Left lung (tissue), 10 donors: ENCODE measurements around the gene BRS3. TPM values are rescaled to one million over a fixed set of nuclear protein-coding genes. Genes with fewer than 3 reads are reported as not detected.

Experiments used
- ATAC-seq: fragments of 200-7000 bp; cut with Tn5 transposase; one replicate; pipeline ENCODE4 v1.9.1; 2020; ENCODE audit warnings: moderate library complexity
- DNase-seq, 4 donors: peaks; one replicate each; pipeline ENCODE4 v3.0.0-alpha.2; 2013 to 2020
- H3K27ac ChIP-seq, 2 donors: fragments of 200-600 bp; sonication (generic) in 1 of 2; one replicate each; pipeline versions ENCODE4 v1.5.0 to v1.8.0; 2020 to 2021
- H3K27me3 ChIP-seq, 2 donors: fragments of 200-600 bp; sonication (generic) in 1 of 2; one replicate each; pipeline versions ENCODE4 v1.5.0 to v1.8.0; 2020 to 2021
- H3K36me3 ChIP-seq, 2 donors: fragments of 200-600 bp; sonication (generic) in 1 of 2; one replicate each; pipeline versions ENCODE4 v1.5.0 to v1.8.0; 2020 to 2021
- H3K4me1 ChIP-seq, 2 donors: fragments of 200-600 bp; one replicate each; pipeline ENCODE4 v1.8.0; 2021
- H3K4me3 ChIP-seq, 2 donors: fragments of 200-600 bp; sonication (generic) in 1 of 2; one replicate each; pipeline versions ENCODE4 v1.5.0 to v1.8.0; 2020 to 2021; ENCODE audit warnings: mild to moderate bottlenecking in 1 of 2
- H3K9me3 ChIP-seq, 2 donors: fragments of 200-600 bp; sonication (generic) in 1 of 2; one replicate each; pipeline versions ENCODE4 v1.5.0 to v1.8.0; 2020 to 2021
- CTCF ChIP-seq, 2 donors: fragments of 200-600 bp; sonication (generic) in 1 of 2; IDR thresholded peaks; one replicate each; pipeline versions ENCODE4 v1.5.0 to v1.8.0; 2021; ENCODE audit warnings: antibody characterized with exemption in 2 of 2
- intact Hi-C, 2 donors: fragments of 100-400 bp; cut with DNase I; formaldehyde crosslinking; loops; one replicate each; pipeline versions ENCODE4 v1.11.2 to v1.14.2; 2022
- polyA plus RNA-seq, 6 donors: library from polyadenylated mRNA; unstranded; fragments of 120-200 nt; gene quantifications; one replicate each; pipeline ENCODE4 v1.2.1, GENCODE V29; 2013; ENCODE audit not compliant: insufficient read length in 6 of 6
- total RNA-seq, 2 donors: library from RNA; stranded (reverse); fragmentation: NEBNext Ultra II Directional; extraction: Animal tissue kit (Norgen Biotek cat#: 25700); gene quantifications; one replicate each; pipeline ENCODE4 v1.2.1, GENCODE V29; 2021
- donor health status: DM: no; HTN: yes; CAD: no.
- donor health status: DM: no; HTN: no; CAD: no.

BRS3 gene
- total and polyA plus RNA-seq, 8 donors: 0.08 TPM; not detected in 7

GRCh38 chrX:136491832-136492231, 4.1 kb downstream of the BRS3 start:
- no peak overlapping the region for H3K4me3 ChIP-seq
- no peak for ATAC-seq
- peaks cover 12 to 21% of the 10 kb centered on the region in 2 donors for H3K27me3 ChIP-seq
- H3K9me3 ChIP-seq: no peaks in the 10 kb centered on the region
- intact Hi-C loops: no loop called here
- DNase-seq: no peak
- H3K36me3 ChIP-seq: no peaks in the 10 kb centered on the region
- TF ChIP-seq CTCF (IDR thresholded peaks at IDR 0.05): no peak
- no peak overlapping the region for H3K27ac ChIP-seq
- H3K4me1 ChIP-seq: no peaks in the 10 kb centered on the region

GRCh38 chrX:136493011-136493410, 5.3 kb downstream of the BRS3 start:
- intact Hi-C loops: no loop called here

GRCh38 chrX:136495043-136495442, 7.3 kb downstream of the BRS3 start:
- H3K36me3 ChIP-seq: no peaks in the 10 kb centered on the region

More at GRCh38 chrX:136493011-136493410, 5.3 kb downstream of the BRS3 start:
- Histone ChIP-seq H3K36me3 (no peaks in the 10 kb centered on the region), H3K27ac (no peak overlapping the region), H3K27me3 (peaks cover 12 to 21% of the 10 kb centered on the region in 2 donors), H3K4me1 (no peaks in the 10 kb centered on the region), H3K4me3 (no peak overlapping the region), H3K9me3 (no peaks in the 10 kb centered on the region)
- TF ChIP-seq CTCF (IDR thresholded peaks at IDR 0.05): no peak
- ATAC-seq (no peak), DNase-seq (no peak)

GRCh38 chrX:136496186-136496763, 8.5 kb downstream of the BRS3 start:
- Histone ChIP-seq H3K36me3 (peaks cover 0 to 7% of the 10 kb centered on the region in 2 donors), H3K9me3 (no peaks in the 10 kb centered on the region), H3K4me1 (peaks cover 0 to 14% of the 10 kb centered on the region in 2 donors), H3K4me3 (peak overlapping the region; percentile 55 to 63), H3K27ac (peak overlapping the region; percentile 91 to 93), H3K27me3 (peaks cover 2 to 6% of the 10 kb centered on the region in 2 donors)
- no peak for ATAC-seq
- no peak for TF ChIP-seq CTCF (IDR thresholded peaks at IDR 0.05)
- intact Hi-C loops: no loop called here
- DNase-seq: no peak

More at GRCh38 chrX:136495043-136495442, 7.3 kb downstream of the BRS3 start:
- Histone ChIP-seq H3K27me3 (peaks cover 7 to 10% of the 10 kb centered on the region in 2 donors), H3K9me3 (no peaks in the 10 kb centered on the region), H3K4me1 (peaks cover 0 to 14% of the 10 kb centered on the region in 2 donors), H3K27ac (no peak overlapping the region), H3K4me3 (no peak overlapping the region)
- DNase-seq (no peak), ATAC-seq (no peak)
- TF ChIP-seq CTCF (IDR thresholded peaks at IDR 0.05): no peak
- intact Hi-C loops: no loop called here

DNA sequence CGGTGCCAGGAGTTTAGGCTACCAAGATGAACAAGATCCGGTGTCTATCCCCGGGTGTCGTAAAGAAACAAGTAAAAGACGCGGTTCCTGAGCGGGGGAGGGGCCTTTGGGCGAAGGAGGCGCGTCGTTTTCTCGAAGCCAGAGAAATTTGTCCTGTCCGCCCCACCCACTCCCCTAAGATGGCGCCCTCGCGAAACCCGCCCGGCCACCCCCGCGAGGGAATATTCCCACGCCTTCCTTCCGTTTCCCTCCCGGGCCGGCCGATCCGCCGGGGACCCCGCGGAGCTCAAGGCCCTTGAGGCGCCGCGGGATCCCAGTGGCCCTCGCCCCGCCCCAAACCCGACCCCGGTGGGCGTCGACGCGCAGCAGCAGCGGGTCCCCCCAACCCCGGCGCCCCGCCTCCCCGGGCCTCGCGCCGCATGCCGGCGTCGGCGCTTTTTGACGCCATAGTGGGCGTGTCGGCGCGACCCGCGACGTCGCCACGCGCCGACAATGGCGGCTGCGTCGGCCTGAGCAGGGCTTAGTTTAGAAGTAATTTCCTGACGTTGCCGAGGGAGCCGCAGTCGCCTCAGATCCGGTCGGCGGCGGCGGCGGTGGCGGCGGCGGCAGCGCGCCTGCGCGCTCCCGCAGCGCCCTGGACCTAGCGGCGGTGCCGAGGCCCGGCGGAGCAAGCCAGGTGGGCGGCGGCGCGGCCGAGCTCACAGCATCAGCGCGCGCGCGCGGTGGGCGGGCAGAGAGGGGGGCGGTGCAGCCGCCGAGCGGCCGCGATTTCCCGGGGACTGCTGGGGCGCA, 9.2 kb downstream of the BRS3 start:
- Histone ChIP-seq H3K9me3 (no peaks in the 10 kb centered on the region), H3K36me3 (peaks cover 0 to 12% of the 10 kb centered on the region in 2 donors), H3K4me3 (peak overlapping the region; percentile 55 to 63), H3K27ac (peak overlapping the region; percentile 91 to 93), H3K27me3 (no peaks in the 10 kb centered on the region), H3K4me1 (peaks cover 0 to 14% of the 10 kb centered on the region in 2 donors)
- ATAC-seq: peak; percentile 93
- peak; percentile 80 to 91 (median 88) for DNase-seq
- TF ChIP-seq CTCF (IDR thresholded peaks at IDR 0.05): no peak
- intact Hi-C loops: no loop called here
